HS-5 (cell line): ENCODE measurements around the gene LPAR1.

Source experiments
- DNase-seq: peaks from one replicate; pipeline ENCODE4 v3.0.0-alpha.2; 2012; ENCODE audit warnings: low read depth

The LPAR1 gene

DNA sequence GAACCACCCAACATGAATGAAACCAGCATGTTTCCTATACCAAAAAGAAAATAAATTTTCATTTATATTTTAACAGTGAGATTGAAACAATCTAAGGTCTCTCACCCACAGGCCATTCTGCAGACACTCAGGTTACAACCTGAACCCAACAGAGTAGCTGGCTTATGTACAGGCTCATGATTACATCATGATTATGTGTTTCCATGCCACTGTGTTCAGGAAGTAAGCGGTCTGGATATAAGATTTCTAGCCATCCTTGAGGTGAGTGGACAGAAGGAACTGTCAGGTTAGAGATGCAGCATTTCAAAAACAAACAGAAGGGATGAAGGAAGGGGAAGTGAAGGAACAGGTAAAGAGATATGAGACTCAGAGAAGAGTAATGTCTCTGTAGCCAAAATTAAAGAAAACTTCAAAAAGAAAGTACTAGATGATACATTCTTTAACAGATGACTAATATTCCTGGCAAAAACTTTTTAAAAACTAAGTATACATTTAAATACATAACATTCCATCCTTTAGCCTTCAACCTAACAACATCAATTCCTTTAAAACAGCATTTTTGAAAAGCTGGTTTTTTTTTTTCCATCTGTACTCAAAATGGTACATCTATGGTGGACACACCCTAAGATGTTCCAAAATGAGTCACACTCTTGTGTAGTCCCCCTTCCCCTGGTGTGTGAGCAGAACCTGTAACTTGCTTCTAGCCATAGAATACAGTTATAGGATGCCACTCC lies 119.8 kb downstream of the LPAR1 start:
- peak; percentile 73 for DNase-seq

DNA sequence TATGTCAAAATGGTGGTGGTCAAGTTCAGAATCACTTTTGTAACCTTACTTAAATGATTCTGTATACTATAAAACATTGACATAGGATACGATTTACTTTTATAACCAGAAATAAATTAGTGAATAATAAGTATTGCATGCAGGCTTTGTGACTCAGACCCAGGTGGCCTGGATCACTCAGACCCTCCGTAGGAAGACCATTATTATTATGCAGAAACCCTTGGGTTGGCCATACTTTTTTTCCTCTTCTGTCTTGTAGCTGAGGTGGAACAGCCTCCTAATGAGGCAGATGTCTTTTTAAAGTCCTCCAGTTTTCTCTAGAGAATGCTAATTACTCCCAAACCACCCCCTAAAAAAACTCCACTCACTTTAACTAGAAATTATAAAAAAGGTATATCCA lies 121.9 kb downstream of the LPAR1 start:
- DNase-seq = no peak

DNA sequence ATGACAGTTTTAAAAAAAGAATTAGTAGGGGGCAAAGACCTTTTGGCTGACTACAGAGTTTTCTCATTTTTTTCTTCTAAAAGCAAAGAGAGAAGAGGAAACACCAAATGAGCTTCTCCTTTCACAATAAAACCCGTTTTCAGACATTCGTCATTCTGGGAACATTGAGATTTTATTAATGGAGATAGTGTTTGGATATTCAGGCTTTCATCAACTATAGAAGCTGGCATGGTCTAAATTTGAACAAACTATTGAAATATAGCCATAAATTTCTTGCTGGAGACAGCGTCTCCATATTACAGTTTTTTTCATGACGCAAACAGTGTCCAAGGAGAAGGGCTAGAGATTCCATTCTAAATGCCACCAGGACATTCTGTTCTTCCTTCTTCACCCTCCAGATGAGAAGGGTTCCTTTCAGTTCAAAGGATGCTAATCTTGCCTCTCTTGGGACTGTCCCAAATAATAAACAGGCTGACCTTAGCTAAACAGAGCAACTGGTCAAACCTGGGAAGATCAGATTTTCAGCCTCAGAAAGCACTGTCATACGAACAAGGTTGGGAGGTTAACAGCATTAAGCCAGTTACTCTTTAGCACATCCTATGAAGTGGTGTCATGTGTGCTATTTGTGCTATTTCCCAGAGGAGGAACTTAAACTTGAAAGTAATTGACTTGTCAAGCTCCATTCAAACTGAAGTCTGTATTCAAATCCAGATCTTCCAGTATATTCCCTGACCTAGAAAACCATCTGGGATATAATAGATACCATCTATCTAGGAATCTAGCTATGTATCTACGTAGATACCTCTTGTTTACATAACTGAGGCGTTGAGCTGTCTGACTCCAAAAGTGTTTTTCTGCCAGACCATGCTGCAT lies 125.6 kb downstream of the LPAR1 start:
- no peak for DNase-seq

DNA sequence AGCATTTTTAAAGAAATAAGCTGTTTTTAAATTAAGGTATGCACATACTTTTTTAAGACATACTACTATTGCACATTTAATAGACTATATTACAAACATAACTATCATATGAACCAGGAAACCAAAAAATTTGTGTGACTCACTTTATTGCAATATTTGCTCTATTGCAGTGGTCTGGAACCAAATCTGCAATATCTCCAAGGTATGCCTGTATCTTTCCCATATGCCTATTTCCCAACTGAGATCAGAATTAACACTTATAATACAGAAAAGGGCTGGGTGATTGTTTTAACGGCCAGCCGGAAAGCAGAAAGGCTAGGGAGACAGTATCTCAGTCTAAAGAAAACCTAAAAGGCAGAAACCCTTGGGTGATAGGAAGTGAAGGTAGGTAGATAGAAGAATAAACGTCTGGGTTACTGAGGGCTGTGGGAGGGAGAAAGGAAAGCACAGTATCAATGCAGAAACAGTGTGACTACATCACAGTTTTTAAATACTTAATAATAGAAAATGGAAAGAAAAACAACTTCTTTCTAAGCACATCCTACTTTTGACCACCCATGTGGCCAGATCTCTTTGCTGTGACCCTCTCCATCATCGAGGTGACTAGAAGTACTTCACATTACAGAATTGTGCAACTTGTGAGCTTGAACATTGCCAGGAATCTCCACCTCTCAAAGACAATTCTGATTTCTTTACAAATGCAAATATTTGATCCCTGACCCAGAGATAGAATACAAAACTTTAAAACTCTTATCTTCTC lies 126.4 kb downstream of the LPAR1 start:
- DNase-seq = peak; percentile 91

DNA sequence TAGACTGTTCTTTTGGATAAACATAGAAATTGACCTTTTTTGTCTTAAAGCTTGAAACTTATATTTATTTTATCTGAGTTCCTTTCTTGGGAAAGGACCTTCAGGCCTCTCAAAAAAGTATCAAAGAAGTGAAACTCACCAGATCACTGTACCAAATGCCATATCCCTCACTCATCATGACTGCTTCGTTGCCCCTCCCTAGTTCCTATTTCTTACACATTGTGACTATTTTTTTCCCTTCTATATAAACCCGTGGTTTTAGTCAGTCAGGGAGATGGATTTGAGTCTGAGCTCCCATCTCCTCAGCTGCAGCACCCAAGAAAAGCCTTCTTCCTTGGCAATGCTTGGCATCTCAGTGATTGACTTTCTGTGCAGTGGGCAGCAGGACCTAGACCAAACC lies 129.4 kb downstream of the LPAR1 start:
- DNase-seq = no peak

DNA sequence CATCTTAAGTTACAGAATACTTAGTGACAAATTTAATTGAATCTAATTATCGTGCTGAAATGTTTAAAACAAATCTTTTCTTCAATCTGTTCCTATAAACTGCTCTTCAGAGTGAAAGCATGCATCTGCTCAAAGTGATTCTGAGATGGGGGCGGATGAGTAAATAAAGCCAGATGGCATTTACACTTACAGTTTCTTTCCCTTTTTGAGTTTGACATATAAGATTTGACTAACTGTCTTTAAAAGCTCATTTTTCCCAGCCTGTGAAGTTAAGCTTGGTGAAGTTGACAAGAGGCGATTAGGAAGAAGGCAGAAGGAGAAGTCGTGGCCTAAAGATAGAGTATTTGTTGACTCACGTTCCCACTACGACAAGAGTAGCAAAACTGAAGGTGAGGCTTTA lies 137.4 kb downstream of the LPAR1 start:
- DNase-seq = no peak

DNA sequence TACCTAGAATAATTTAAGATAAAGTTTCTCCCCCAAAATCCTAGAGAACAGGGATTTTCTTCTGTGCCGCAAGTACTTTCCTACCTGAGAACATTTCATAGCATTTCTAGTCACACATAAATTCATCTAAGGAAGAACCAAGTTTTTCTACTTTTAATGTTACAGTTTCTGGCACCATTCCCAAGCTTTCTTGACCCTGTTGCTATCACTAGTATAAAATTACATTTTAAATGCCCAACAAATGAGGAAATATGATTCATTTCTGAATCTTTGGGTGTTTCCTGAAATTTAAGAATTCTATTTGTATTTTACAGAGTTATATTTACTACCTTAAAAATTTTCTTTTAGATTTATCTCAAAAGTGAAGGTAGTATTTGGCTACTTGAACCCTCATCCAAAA lies 137.8 kb downstream of the LPAR1 start:
- DNase-seq = no peak

DNA sequence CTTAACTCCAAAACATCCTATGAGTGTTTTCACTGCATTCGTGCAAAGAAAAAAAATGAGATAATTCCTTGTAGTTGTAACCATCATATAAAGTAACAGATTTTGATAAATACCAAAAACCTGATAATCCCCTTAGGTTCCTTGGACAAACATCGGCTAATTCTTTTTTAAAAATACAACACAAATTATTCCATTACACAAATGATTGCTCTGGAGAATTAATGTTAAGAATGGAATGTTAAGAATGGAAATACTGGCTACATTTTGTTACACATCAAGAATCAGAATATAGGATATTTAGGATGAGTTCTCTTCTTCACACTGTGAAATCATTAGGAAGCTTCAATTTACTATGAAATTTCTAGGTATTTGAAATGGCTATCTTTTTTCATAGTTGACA lies 139.4 kb downstream of the LPAR1 start:
- no peak for DNase-seq

DNA sequence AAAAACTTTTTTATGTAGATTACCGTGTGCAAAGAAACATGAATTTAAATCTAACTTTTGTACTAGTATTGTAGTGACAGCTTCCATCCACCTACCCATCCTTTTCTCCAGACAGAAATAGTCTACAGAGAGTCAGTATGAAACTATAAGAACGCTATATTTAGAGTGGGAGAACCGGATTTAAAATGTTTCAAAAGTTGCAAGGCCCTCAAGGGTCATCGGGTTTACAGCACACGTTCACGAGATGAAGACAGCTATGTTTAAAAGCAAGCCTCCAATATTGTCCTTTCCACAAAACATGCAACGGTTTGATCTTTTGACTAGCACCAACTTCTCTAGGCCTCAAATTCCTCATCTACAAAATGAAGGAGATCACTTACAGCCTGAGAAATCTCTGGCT lies 139.9 kb downstream of the LPAR1 start:
- DNase-seq = no peak

DNA sequence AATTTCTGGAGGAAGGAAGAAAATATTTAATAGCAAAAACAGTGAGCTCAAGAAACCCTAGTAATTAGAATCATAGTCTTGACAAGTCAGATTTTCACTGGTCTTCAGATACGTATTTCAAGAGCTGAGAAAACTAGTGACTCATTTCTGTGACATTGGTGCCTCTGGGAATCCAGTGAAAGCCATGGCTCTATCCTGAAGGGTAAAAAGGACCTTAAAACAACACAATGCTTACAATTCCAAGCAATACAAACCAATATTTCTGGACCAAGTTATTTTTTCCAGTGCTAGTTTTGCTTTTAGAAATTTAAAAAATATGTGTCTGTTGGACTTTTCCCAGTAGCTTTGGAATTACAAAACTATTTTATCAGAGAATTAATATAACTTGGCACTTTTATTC lies 140.3 kb downstream of the LPAR1 start:
- no peak for DNase-seq

DNA sequence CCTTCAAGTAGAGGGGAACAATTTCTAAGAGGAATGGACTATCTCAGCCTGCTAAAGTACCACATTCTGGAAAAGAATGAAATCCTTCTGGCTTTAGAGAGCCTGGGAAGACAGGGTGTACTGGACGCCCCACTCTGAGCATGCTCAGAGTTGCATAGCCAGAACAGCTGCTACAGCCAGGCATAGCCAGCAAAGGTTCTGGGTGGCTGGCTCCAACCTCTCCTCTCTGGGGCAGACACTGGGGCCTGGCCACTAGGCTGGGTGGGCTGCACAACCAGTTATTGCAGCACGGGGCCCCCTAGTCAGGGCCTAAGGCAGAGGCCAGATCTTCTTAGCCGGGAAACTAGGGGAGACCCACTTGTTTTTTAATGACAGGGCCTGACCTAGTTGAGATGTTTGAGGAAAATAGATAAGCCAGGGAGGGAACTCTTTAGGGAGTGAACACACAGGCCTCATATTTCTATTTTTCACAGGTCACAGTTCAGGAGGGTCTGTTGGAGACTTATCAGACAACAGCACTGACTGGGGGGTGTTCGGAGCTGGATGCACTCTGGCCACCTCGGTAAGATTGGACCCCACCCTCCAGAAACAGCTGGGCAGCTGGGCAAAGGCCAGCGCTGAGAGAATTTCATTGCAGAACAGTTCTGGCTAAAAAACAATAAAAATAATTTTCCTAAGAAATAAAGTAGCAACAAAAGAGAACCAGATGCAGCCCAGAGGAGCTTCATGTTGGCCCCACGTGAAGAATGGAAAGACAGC lies 142.9 kb downstream of the LPAR1 start:
- DNase-seq = no peak

DNA sequence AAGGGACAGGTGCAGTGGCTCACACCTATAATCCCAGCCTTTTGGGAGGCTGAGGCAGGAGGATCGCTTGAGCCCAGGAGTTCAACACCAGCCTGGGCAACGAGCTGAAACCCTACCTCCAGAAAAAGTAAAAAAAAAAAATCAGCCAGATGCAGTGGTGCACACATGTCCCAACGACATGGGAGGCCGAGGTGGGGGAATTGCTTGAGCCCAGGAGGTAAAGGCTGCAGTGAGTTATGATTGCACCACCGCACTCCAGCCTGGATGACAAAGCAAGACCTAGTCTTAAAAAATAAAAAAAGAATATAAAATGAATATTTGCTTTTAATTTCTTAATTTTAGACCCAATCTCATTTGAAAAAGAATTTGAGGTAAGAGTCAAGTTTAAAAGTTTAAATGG lies 143.5 kb downstream of the LPAR1 start:
- DNase-seq = no peak

DNA sequence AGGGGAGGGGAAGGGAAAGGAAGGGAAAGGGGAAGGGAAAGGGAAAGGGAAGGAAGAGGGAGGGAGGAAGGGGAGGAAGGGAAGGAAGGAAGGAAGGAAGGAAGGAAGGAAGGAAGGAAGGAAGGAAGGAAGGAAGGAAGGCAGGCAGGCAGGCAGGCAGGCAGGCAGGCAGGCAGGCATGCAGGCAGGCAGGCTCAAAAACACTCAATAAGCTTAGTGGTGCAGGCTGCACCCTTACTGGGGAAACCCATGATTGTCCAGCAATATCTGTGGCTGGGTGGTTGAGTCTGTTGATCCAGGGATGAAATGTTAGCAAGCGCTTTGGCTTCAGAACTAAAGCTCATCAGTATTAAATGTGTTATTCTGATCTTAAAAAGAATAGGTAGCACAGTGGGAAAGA lies 145.6 kb downstream of the LPAR1 start:
- no peak for DNase-seq

DNA sequence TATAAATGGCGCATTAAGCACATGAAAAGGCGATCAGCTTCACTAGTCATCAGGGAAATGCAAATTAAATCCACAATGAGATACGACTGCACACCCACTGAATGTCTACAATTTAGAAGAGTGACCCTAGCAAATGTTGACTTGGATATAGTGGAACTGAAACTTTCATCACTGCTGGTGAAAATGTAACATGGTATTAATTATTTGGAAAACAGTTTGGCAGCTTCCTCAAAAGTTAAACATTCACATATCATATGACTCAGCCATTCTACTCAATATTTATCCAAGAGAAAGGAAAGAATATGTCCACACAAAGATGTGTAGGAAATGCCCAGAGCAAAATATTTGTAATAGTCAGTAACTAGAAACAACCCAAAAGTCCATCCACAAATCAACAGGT lies 146.5 kb downstream of the LPAR1 start:
- DNase-seq = no peak

DNA sequence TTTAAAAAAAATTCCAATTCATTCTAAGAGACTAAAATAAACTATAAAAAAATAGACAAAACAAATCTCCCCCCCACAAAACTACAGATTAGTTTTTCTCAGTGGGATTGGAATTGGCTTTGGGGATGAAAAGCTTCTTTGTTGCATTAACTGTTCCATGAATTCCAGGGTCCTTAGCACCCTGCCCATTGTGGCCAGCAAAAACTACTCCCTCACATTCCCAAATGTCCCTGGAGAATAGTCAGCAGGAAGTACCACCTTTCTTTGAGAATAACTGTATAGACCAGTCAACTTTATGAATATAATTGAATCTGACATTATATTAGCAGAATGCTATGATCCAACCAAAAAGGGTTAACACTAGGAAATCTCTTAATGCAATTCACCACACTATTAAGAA lies 147.9 kb downstream of the LPAR1 start:
- no peak for DNase-seq

DNA sequence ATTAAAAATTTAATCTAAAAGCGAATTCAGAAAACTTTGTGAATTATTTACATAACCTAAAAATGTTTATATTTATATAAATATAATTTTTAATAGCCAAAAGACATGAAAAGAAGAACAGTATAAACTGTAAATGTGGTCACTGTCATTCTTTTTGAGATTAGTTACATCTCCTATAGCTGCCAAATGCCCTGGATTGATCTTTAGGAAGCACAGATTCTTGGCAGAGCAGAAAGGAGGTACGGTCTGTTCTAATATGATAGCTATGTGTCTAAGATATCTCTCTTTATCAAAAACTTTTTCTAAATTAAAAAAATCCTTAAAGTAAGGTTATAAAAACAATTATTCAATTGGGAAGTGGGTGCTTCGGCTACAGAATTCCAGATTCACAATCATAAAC lies 151.0 kb downstream of the LPAR1 start:
- DNase-seq = no peak

DNA sequence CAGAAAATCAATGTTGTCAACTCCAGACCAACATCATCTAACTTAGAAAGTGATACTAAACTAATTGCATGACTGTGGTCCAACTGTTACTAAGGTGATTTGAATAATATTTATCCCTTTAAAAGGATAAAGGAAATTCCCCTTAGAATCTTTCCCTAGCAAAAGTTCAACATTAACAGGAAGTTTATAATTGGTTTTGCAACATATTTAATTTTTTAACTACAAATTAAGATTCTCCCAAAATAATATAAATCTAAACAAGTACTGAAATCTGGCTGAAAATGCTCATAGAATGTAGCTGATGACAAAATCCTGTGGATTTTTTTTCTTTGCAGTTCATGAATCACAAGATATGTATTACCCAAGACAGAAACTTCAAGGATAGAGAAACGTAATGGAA lies 151.4 kb downstream of the LPAR1 start:
- no peak for DNase-seq

DNA sequence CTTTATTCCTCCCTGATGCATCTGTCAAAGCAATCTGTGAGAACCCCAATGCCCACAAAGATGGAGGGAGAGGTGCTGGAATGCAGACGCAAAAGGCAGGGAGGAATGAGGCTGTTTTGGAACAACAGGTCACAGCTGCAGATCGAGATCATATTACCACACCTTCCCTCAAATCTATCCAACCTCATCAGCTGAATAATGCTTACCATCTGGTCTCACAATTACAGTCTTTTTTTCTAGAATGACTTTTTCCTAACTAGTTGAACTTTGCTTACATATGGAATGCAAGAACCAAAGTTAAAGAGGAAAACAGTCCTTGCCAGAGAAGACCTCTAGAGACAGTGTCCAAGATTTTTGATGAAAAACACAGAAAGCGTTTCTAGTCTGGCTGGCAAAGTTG lies 158.1 kb downstream of the LPAR1 start:
- DNase-seq = no peak

DNA sequence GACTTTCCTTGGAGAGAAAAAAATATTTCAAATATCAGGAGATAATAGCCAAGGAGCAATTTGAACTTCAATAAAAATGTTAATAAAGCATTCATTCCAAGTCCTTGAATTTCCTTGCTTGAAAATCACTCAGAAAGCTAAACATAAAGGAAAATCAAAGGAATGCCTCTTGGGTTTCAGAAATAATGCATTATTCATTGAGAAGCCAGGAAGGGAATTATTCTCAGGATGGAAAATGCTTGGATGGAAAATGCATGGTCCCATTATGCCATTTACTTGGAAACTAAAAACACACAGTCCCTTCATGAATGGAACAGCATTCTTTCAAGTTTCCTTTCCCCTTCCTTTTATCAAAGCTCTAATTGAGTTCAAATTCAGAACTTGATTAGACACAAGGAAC lies 160.9 kb downstream of the LPAR1 start:
- no peak for DNase-seq

DNA sequence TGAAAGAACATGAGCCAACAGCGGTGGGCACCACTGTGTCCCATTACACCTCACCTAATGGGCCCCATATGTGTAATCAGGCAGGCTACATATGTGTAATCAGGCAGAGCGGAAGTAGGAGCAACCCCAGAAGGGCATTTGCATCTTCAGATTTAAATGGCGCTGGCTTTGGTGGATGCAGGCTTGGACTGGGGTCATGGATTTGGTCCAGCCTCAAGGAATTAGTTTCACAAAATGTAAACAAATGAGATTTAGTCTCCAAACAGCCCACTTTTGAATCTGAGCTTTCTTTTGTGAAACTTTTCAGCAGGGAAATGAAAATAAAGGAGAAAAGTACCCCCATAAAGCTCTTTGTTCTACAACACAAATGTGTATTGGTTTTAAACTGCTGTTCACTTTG lies 161.3 kb downstream of the LPAR1 start:
- no peak for DNase-seq

DNA sequence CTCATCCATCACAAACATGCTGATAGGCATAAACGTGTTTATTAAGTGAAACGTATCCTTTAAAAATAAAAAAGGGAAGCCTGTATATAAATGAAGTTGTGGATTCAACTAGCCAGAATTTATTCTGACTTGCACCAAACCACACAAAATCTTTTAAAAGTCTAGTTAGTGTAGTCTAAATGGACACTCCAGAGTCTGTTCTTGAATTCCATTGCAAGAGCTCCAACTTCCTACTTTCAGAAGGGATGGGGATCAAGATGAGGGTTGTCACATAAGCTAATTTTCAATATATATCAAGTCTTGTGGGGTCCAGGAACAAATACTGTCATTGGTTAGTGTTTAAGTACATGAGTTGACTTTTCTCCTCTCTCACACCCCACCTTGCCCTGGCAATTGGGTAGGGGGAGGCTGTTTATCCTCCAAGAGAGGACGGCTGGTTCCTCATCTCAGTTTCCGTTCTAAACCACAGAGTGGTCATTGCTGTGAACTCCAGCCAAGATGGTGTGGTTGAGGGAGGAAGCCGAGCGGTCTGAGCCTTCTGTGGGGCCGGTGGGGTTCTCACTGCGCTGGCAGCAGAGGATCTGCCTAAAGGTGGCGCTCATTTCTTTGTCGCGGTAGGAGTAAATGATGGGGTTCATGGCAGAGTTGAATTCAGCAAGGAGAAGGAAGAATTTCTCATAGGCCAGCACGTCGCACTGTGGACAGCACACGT lies 163.2 kb downstream of the LPAR1 start:
- DNase-seq = no peak

DNA sequence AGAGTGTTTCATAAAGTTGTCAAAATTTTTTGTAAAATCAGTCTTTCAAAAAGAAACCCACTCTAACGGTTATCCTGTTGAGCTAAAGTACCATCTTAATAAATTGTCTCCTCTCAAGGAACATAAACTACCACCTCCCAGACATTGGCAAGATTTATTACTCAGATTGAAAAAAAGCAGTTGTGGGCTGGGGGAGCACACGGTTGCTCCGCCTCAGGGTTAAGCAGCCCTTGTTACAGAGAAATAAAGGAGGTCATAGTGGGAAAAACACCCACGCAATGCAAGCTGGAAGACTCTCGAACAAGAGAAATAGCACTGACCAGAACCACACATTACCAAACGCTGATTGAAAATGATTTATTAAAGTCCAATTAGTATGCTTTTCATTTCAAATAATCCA lies 165.3 kb downstream of the LPAR1 start:
- no peak for DNase-seq
